HG03095 (cell line): ENCODE results near the gene RAB20.
"Not testable (repeated sequence)": the region's sequence is repeated elsewhere in the genome, so short reads cannot be mapped to it uniquely, and the experiment has no call there.

Source experiments
- ATAC-seq: cut with Tn5 transposase; IDR thresholded peaks from one replicate; pipeline ENCODE4 v1.9.1; 2021; ENCODE audit warnings: moderate library complexity; ENCODE audit not compliant: unreplicated experiment

The RAB20 gene

GRCh38 chr13:110576070-110576394 is 14.5 kb upstream of the RAB20 start:
- no peak for ATAC-seq

GRCh38 chr13:110575322-110576069 is 14.0 kb upstream of the RAB20 start:
- peak; percentile 79 for ATAC-seq

GRCh38 chr13:110574161-110574560 is 12.6 kb upstream of the RAB20 start:
- ATAC-seq: no peak

GRCh38 chr13:110572778-110573118 is 11.2 kb upstream of the RAB20 start:
- ATAC-seq: peak; percentile 61

GRCh38 chr13:110571896-110572777 is 10.6 kb upstream of the RAB20 start:
- no peak for ATAC-seq

GRCh38 chr13:110570886-110571285 is 9.4 kb upstream of the RAB20 start:
- no peak for ATAC-seq

- not testable (repeated sequence) for ATAC-seq
These were observed 8.4 kb upstream of the RAB20 start for GRCh38 chr13:110569962-110570361.

GRCh38 chr13:110568612-110569011 is 7.1 kb upstream of the RAB20 start:
- no peak for ATAC-seq

GRCh38 chr13:110566171-110566570 is 4.6 kb upstream of the RAB20 start:
- ATAC-seq: no peak

- ATAC-seq: no peak
These were observed 3.8 kb upstream of the RAB20 start for GRCh38 chr13:110565296-110565695.

- ATAC-seq: no peak
These were observed 3.0 kb upstream of the RAB20 start for GRCh38 chr13:110564472-110564985.

- ATAC-seq: no peak
These were observed 1.9 kb upstream of the RAB20 start for GRCh38 chr13:110563463-110563774.

- no peak for ATAC-seq
These were observed 1.4 kb upstream of the RAB20 start for GRCh38 chr13:110562696-110563462.

- no peak for ATAC-seq
These were observed 595 bp upstream of the RAB20 start for GRCh38 chr13:110562036-110562597.

- ATAC-seq: no peak
These were observed 750 bp downstream of the RAB20 start for GRCh38 chr13:110560601-110561343.

GRCh38 chr13:110559986-110560385 is 1.5 kb downstream of the RAB20 start:
- no peak for ATAC-seq

GRCh38 chr13:110559429-110559943 is 2.0 kb downstream of the RAB20 start:
- no peak for ATAC-seq

- no peak for ATAC-seq
These were observed 3.8 kb downstream of the RAB20 start for GRCh38 chr13:110557610-110558305.

- no peak for ATAC-seq
These were observed 4.4 kb downstream of the RAB20 start for GRCh38 chr13:110557082-110557481.

- ATAC-seq: no peak
These were observed 5.3 kb downstream of the RAB20 start for GRCh38 chr13:110556224-110556606.
